ENCODE results near the gene PCSK1. TPM values are rescaled to one million over a fixed set of nuclear protein-coding genes. Genes with fewer than 3 reads are reported as not detected.

Gene PCSK1
- total RNA-seq, 1 experiment from 2014 or later: 4.5 TPM

DNA sequence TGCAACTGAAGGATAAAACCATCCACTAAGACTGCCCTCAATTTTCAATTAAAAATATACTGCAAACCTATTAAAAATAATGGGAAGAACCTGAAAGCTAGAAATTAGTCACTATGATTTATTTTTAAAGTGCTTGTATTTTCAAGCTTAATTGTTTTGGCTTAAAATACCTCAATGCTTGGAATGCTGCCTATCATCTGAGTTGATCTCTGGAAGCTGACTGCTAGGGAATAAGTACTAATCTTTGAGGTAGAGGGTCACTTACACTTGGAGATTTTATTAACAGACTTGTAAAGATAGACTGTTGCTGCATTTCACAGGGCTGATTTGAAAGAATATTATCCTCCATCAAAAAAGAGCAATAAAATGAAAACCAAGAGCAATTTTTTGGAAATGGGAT lies 6.2 kb downstream of the PCSK1 start (continued):
- TF ChIP-seq MXD4 (CRISPR knock-in tag; IDR thresholded peaks at IDR 0.05; ENCODE audit: borderline replicate concordance): no peak
- TF ChIP-seq PRRX2 (CRISPR knock-in tag; IDR thresholded peaks at IDR 0.05): no peak
- TF ChIP-seq TEAD1 (CRISPR knock-in tag; IDR thresholded peaks at IDR 0.05): no peak
- TF ChIP-seq ZNF121 (CRISPR knock-in tag; IDR thresholded peaks at IDR 0.05): no peak
- no peak for TF ChIP-seq ARID4B (CRISPR knock-in tag; IDR thresholded peaks at IDR 0.05; ENCODE audit: borderline replicate concordance)
- TF ChIP-seq NFE2L1 (CRISPR knock-in tag; IDR thresholded peaks at IDR 0.05): no peak
- no peak for TF ChIP-seq ZNF232 (CRISPR knock-in tag; IDR thresholded peaks at IDR 0.05)

GRCh38 chr5:96425443-96425842 lies 7.6 kb downstream of the PCSK1 start:
- CTCF ChIA-PET: no interaction called here
- ATAC-seq (no peak), DNase-seq (ENCODE audit: low spot score) (no peak)
- POLR2A ChIA-PET: no interaction called here
- Mint-ChIP-seq H3K27me3 (ENCODE audit: low read depth) (peaks cover 4% of the 10 kb centered on the region; the same call in 1 of the 2 replicates), H3K9me3 (no peaks in the 10 kb centered on the region), H3K36me3 (no peaks in the 10 kb centered on the region), H3K27ac (no peak overlapping the region), H3K4me3 (no peak overlapping the region), H3K4me1 (peaks cover 5% of the 10 kb centered on the region)
- TF ChIP-seq KAT7 (CRISPR knock-in tag; IDR thresholded peaks at IDR 0.05; ENCODE audit: borderline replicate concordance): no peak

DNA sequence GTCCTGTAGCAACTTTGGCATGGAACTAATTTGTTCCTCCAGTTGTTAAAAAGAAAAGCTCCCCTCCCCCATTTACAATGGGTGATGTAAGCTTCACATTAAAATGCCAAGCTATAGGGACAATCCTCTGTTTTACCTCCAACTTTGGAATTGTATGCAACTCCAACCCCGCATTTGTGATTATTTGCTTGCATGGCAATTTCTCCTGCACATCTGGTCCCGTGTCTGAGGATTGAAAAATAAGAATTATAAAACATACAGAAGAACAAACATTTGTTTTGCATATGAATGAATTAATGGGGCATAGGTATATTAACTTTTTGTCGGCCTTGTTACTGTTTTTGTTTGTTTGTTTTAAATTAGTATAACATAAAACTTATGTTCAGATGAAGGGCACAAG lies 17.2 kb downstream of the PCSK1 start:
- Mint-ChIP-seq H3K27ac (no peak overlapping the region), H3K9me3 (no peaks in the 10 kb centered on the region), H3K4me1 (peaks cover 11% of the 10 kb centered on the region), H3K4me3 (no peak overlapping the region), H3K36me3 (no peaks in the 10 kb centered on the region), H3K27me3 (ENCODE audit: low read depth) (no peaks in the 10 kb centered on the region)
- DNase-seq (ENCODE audit: low spot score): no peak
- POLR2A ChIA-PET: no interaction called here
- CTCF ChIA-PET: no interaction called here
- ATAC-seq: no peak
- no peak for TF ChIP-seq SP1 (CRISPR knock-in tag; conservative IDR thresholded peaks at IDR 0.05)
- no peak for TF ChIP-seq PRDM15 (CRISPR knock-in tag; IDR thresholded peaks at IDR 0.05)
- TF ChIP-seq AR (CRISPR knock-in tag; IDR thresholded peaks at IDR 0.05): no peak
- TF ChIP-seq ZNF138 (CRISPR knock-in tag; conservative IDR thresholded peaks at IDR 0.05): no peak
- no peak for TF ChIP-seq TCF7 (CRISPR knock-in tag; IDR thresholded peaks at IDR 0.05; ENCODE audit: low read depth)
- no peak for TF ChIP-seq SMAD4 (CRISPR knock-in tag; IDR thresholded peaks at IDR 0.05)
- TF ChIP-seq, protein P1, sequence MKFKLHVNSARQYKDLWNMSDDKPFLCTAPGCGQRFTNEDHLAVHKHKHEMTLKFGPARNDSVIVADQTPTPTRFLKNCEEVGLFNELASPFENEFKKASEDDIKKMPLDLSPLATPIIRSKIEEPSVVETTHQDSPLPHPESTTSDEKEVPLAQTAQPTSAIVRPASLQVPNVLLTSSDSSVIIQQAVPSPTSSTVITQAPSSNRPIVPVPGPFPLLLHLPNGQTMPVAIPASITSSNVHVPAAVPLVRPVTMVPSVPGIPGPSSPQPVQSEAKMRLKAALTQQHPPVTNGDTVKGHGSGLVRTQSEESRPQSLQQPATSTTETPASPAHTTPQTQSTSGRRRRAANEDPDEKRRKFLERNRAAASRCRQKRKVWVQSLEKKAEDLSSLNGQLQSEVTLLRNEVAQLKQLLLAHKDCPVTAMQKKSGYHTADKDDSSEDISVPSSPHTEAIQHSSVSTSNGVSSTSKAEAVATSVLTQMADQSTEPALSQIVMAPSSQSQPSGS (CRISPR knock-in tag; IDR thresholded peaks at IDR 0.05; ENCODE audit: borderline replicate concordance, low read depth): no peak
- TF ChIP-seq, protein P2, sequence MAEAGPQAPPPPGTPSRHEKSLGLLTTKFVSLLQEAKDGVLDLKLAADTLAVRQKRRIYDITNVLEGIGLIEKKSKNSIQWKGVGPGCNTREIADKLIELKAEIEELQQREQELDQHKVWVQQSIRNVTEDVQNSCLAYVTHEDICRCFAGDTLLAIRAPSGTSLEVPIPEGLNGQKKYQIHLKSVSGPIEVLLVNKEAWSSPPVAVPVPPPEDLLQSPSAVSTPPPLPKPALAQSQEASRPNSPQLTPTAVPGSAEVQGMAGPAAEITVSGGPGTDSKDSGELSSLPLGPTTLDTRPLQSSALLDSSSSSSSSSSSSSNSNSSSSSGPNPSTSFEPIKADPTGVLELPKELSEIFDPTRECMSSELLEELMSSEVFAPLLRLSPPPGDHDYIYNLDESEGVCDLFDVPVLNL (CRISPR knock-in tag; IDR thresholded peaks at IDR 0.05; ENCODE audit: borderline replicate concordance, low read depth): no peak
- TF ChIP-seq CTCF (IDR thresholded peaks at IDR 0.05): no peak
- no peak for TF ChIP-seq ZNF121 (CRISPR knock-in tag; IDR thresholded peaks at IDR 0.05)
- no peak for TF ChIP-seq ZNF396 (CRISPR knock-in tag; IDR thresholded peaks at IDR 0.05; ENCODE audit: borderline replicate concordance)

All from WTC11 (cell line).